Left renal pelvis (tissue), 4 donors: ENCODE data around the gene PEAK1. TPM values are rescaled to one million over a fixed set of nuclear protein-coding genes. Genes with fewer than 3 reads are reported as not detected.

ENCODE experiments used
- polyA plus RNA-seq, 4 donors: library from polyadenylated mRNA; unstranded; fragments of 120-200 nt; gene quantifications; one replicate each; pipeline ENCODE4 v1.2.1, GENCODE V29; 2013; ENCODE audit not compliant: insufficient read length in 4 of 4

Gene PEAK1
- polyA plus RNA-seq, 4 donors, result 31.8 to 41.7 (median 32.5) TPM

Other genes starting within 250 kb of the PEAK1 start
- 10 to 100 TPM; 55.8 to 74.6 (median 70.2) TPM for gene HMG20A, start 784 bp upstream of the PEAK1 start, polyA plus RNA-seq
- gene LINGO1, start 212.8 kb upstream of the PEAK1 start, polyA plus RNA-seq, result 10 to 100 TPM; 11.8 to 16.1 (median 14.6) TPM